Retinal pigment epithelial cell (primary cell): ENCODE measurements around the gene CSF2RB.

Experiments
- DNase-seq: peaks from one replicate; pipeline ENCODE4 v3.0.0-alpha.2; 2010; ENCODE audit warnings: low read depth
- H3K4me3 ChIP-seq: 2 replicates; pipeline ENCODE4 v1.5.1; 2011; ENCODE audit warnings: mild to moderate bottlenecking, low read length, control low read depth, moderate library complexity
- CTCF ChIP-seq: conservative IDR thresholded peaks from 2 replicates; pipeline ENCODE4 v1.5.1; 2011; ENCODE audit warnings: low read depth, low read length, control low read depth, inconsistent platforms

The CSF2RB gene

GRCh38 chr22:36966851-36967540, 53.6 kb downstream of the CSF2RB start:
- DNase-seq, result no peak
- H3K4me3 ChIP-seq, result no peak overlapping the region
- TF ChIP-seq CTCF, result no peak

GRCh38 chr22:36968249-36968964, 55.0 kb downstream of the CSF2RB start:
- no peak for DNase-seq
- no peak overlapping the region for H3K4me3 ChIP-seq
- TF ChIP-seq CTCF, result no peak

- H3K4me3 ChIP-seq, result no peak overlapping the region
- DNase-seq, result no peak
- no peak for TF ChIP-seq CTCF
Observed at GRCh38 chr22:36971341-36972125, 58.1 kb downstream of the CSF2RB start.

GRCh38 chr22:36976606-36977005, 63.2 kb downstream of the CSF2RB start:
- no peak overlapping the region for H3K4me3 ChIP-seq
- no peak for TF ChIP-seq CTCF
- DNase-seq, result no peak

GRCh38 chr22:36977401-36977861, 64.0 kb downstream of the CSF2RB start:
- TF ChIP-seq CTCF, result peak; percentile 63
- H3K4me3 ChIP-seq, result peak overlapping the region; percentile 47
- DNase-seq, result no peak

- peak; percentile 22 for DNase-seq
- peak overlapping the region; percentile 47 for H3K4me3 ChIP-seq
- peak; percentile 89 for TF ChIP-seq CTCF
Observed at GRCh38 chr22:36977947-36978660, 64.7 kb downstream of the CSF2RB start.
